K562 (cell line): Measurements from ENCODE around the gene DYNC2I2. TPM values are rescaled to one million over a fixed set of nuclear protein-coding genes. Genes with fewer than 3 reads are reported as not detected.

ENCODE experiments used
- ATAC-seq: fragments of 200-7000 bp; cut with Tn5 transposase; 3 replicates; pipeline ENCODE4 v1.9.1; 2020; ENCODE audit warnings: moderate library complexity
- BruUV-seq: library from RNA; stranded (reverse); fragments of 400-500 nt; replicated peaks from 2 replicates; lab custom pipeline; 2021; lab: Mats Ljungman, UMichigan
- CTCF ChIA-PET: fragments of 300-600 bp; formaldehyde crosslinking; extraction: SDS; loops from one replicate; lab custom pipeline; 2021; ENCODE audit warnings: low intra/inter-chr PET ratio; lab: Yijun Ruan, JAX
- POLR2A ChIA-PET: fragments of 300-600, 350-650 bp; sonication (Branson Sonifier 250); formaldehyde crosslinking; extraction: SDS; loops from one replicate; lab custom pipeline; 2021; ENCODE audit warnings: antibody characterized with exemption, inconsistent platforms; lab: Yijun Ruan, JAX
- DNase-seq, 4 experiments: peaks; one replicate each; pipeline versions ENCODE4 v3.0.0 to v3.0.0-alpha.2; 2011 to 2018; ENCODE audit warnings: low spot score in 3 of 4, mixed read lengths in 3 of 4; ENCODE audit errors: extremely low read depth in 1 of 4
- FAIRE-seq: peaks from 2 replicates; lab custom pipeline; 2011; peaks lifted over from hg19 to GRCh38; lab: Jason Lieb, UNC
- H2AFZ ChIP-seq: 2 replicates; pipeline ENCODE4 v1.6.0; 2011; ENCODE audit warnings: low read depth, low read length, control low read depth, inconsistent platforms
- H3K27ac ChIP-seq: fragments of 200-600 bp; 3 replicates; pipeline ENCODE4 v1.8.0; 2011; ENCODE audit warnings: low read depth, mild to moderate bottlenecking, control low read depth, inconsistent platforms, low read length, moderate library complexity, mixed read lengths; ENCODE audit errors: extremely low read depth
- H3K27me3 ChIP-seq, 2 experiments: fragments of 300-600 bp in 1 of 2; 2 replicates in 1 of 2; 3 replicates in 1 of 2; pipeline versions ENCODE4 v1.6.0 to v1.8.0; 2011; ENCODE audit warnings: inconsistent platforms in 2 of 2, low read length in 2 of 2, mild to moderate bottlenecking in 1 of 2, mixed read lengths in 1 of 2, moderate library complexity in 1 of 2; ENCODE audit not compliant: control insufficient read depth in 2 of 2, insufficient read depth in 2 of 2
- H3K36me3 ChIP-seq: fragments of 300-600 bp; 3 replicates; pipeline ENCODE4 v1.8.0; 2011; ENCODE audit warnings: mild to moderate bottlenecking, low read length, inconsistent platforms; ENCODE audit not compliant: control insufficient read depth, insufficient read depth
- H3K4me1 ChIP-seq, 2 experiments: fragments of 200-600 bp in 1 of 2; replicated peaks in 1 of 2; 2 replicates in 1 of 2; 3 replicates in 1 of 2; pipeline versions ENCODE4 v1.5.1 to v1.8.0; 2011; ENCODE audit warnings: inconsistent platforms in 2 of 2, low read length in 2 of 2, mild to moderate bottlenecking in 1 of 2, mixed read lengths in 1 of 2, moderate library complexity in 1 of 2; ENCODE audit not compliant: control insufficient read depth in 2 of 2, insufficient read depth in 2 of 2
- H3K4me2 ChIP-seq: 2 replicates; pipeline ENCODE4 v1.6.1; 2011; ENCODE audit warnings: low read length, control low read depth, inconsistent platforms, mixed read lengths; ENCODE audit not compliant: insufficient read depth
- H3K4me3 ChIP-seq: fragments of 200-600 bp; sonication (generic), shearing (Covaris generic); 2 replicates; pipeline ENCODE4 v1.5.1; 2016; ENCODE audit warnings: control low read depth, inconsistent platforms
- H3K79me2 ChIP-seq: fragments of 200-600 bp; 3 replicates; pipeline ENCODE4 v1.8.0; 2011; ENCODE audit warnings: low read length, inconsistent platforms; ENCODE audit not compliant: control insufficient read depth, insufficient read depth
- H3K9ac ChIP-seq, 2 experiments: 2 replicates each; pipeline versions ENCODE4 v1.6.0 to v1.6.1; 2011; ENCODE audit warnings: low read depth in 2 of 2, low read length in 2 of 2, control low read depth in 1 of 2, inconsistent platforms in 1 of 2, mild to moderate bottlenecking in 1 of 2, mixed read lengths in 1 of 2; ENCODE audit not compliant: insufficient read depth in 1 of 2
- H3K9me1 ChIP-seq: one replicate; pipeline ENCODE4 v1.6.0; 2011; ENCODE audit warnings: inconsistent platforms, mild to moderate bottlenecking, low read length, moderate library complexity; ENCODE audit not compliant: control insufficient read depth, insufficient read depth
- H3K9me3 ChIP-seq: replicated peaks from 2 replicates; pipeline ENCODE4 v1.5.1; 2011; ENCODE audit warnings: low read depth, low read length, inconsistent platforms; ENCODE audit not compliant: control insufficient read depth, insufficient read depth
- H4K20me1 ChIP-seq: replicated peaks from 2 replicates; pipeline ENCODE4 v1.6.1; 2011; ENCODE audit warnings: low read length, inconsistent platforms, mixed read lengths; ENCODE audit not compliant: control insufficient read depth, insufficient read depth
- CREBBP ChIP-seq: IDR thresholded peaks from one replicate; pipeline ENCODE4 v1.6.1; 2012; ENCODE audit warnings: low read depth, mild to moderate bottlenecking, control low read depth, inconsistent platforms, low read length
- DMBX1 ChIP-seq: fragments of 250-450 bp; sonication (Bioruptor Pico); IDR thresholded peaks from 2 replicates; pipeline ENCODE4 v1.8.0; 2022; ENCODE audit warnings: inconsistent platforms, mild to moderate bottlenecking, moderate library complexity, borderline replicate concordance
- EGR1 ChIP-seq: fragments of 450-650 bp; conservative IDR thresholded peaks from 2 replicates; pipeline ENCODE4 v1.6.1; 2017; ENCODE audit warnings: mild to moderate bottlenecking
- EHMT2 ChIP-seq: fragments of 450-650 bp; IDR thresholded peaks from 2 replicates; pipeline ENCODE4 v1.6.1; 2018; ENCODE audit warnings: antibody characterized with exemption
- FOXK2 ChIP-seq, 2 experiments: fragments of 450-650 bp; IDR thresholded peaks in 1 of 2; conservative IDR thresholded peaks in 1 of 2; 2 replicates each; pipeline ENCODE4 v1.6.1; 2016; ENCODE audit warnings: low read depth in 2 of 2, mild to moderate bottlenecking in 1 of 2
- GATA2 ChIP-seq: sonication (generic); formaldehyde crosslinking; IDR thresholded peaks from 2 replicates; pipeline ENCODE4 v1.4.0; 2020; ENCODE audit warnings: mild to moderate bottlenecking, missing genetic modification reagents
- HDAC8 ChIP-seq: fragments of 450-650 bp; IDR thresholded peaks from 2 replicates; pipeline ENCODE4 v1.6.1; 2016; ENCODE audit warnings: mild to moderate bottlenecking, missing genetic modification characterization, moderate library complexity, missing compliant biosample characterization
- KAT2B ChIP-seq: IDR thresholded peaks from one replicate; pipeline ENCODE4 v1.6.1; 2012; ENCODE audit warnings: low read depth, mild to moderate bottlenecking, control low read depth, inconsistent platforms, low read length, moderate library complexity
- L3MBTL2 ChIP-seq: fragments of 450-650 bp; IDR thresholded peaks from 2 replicates; pipeline ENCODE4 v1.6.1; 2016; ENCODE audit warnings: mild to moderate bottlenecking, moderate library complexity
- LCOR ChIP-seq: sonication (generic); formaldehyde crosslinking; IDR thresholded peaks from 2 replicates; pipeline ENCODE4 v1.8.0; 2022; ENCODE audit warnings: mild to moderate bottlenecking, missing genetic modification reagents
- MAZ ChIP-seq, 2 experiments: fragments of 450-650 bp in 1 of 2; sonication (generic) in 1 of 2; formaldehyde crosslinking; IDR thresholded peaks in 1 of 2; conservative IDR thresholded peaks in 1 of 2; 2 replicates each; pipeline versions ENCODE4 v1.4.0 to v1.5.0; 2020; ENCODE audit warnings: mild to moderate bottlenecking in 1 of 2, missing genetic modification reagents in 1 of 2
- MTA2 ChIP-seq: fragments of 450-650 bp; IDR thresholded peaks from 2 replicates; pipeline ENCODE4 v1.6.1; 2016; ENCODE audit warnings: low read depth
- MXI1 ChIP-seq: IDR thresholded peaks from 2 replicates; pipeline ENCODE4 v1.6.1; 2011; ENCODE audit warnings: low read depth, mild to moderate bottlenecking, improper control_type of control experiment, low read length
- NFATC3 ChIP-seq: fragments of 450-650 bp; IDR thresholded peaks from 2 replicates; pipeline ENCODE4 v1.6.1; 2017; ENCODE audit warnings: mild to moderate bottlenecking
- RCOR1 ChIP-seq, 2 experiments: IDR thresholded peaks; 2 replicates each; pipeline ENCODE4 v1.6.1; 2012; ENCODE audit warnings: low read depth in 2 of 2, low read length in 2 of 2, borderline replicate concordance in 1 of 2, improper control_type of control experiment in 1 of 2
- SOX6 ChIP-seq: fragments of 450-650 bp; IDR thresholded peaks from 2 replicates; pipeline ENCODE4 v1.6.1; 2014; ENCODE audit warnings: mild to moderate bottlenecking
- TBL1XR1 ChIP-seq, 2 experiments: IDR thresholded peaks; 2 replicates each; pipeline ENCODE4 v1.6.1; 2012; ENCODE audit warnings: improper control_type of control experiment in 2 of 2, low read length in 2 of 2, mild to moderate bottlenecking in 1 of 2
- TEAD1 ChIP-seq, 2 experiments: fragments of 450-650 bp in 1 of 2; sonication (generic) in 1 of 2; formaldehyde crosslinking; IDR thresholded peaks; 2 replicates each; pipeline versions ENCODE4 v1.4.0 to v1.8.0; 2020 to 2022; ENCODE audit warnings: mild to moderate bottlenecking in 2 of 2, missing genetic modification reagents in 1 of 2
- TRIM24 ChIP-seq, 2 experiments: fragments of 450-650 bp; IDR thresholded peaks; 2 replicates each; pipeline ENCODE4 v1.6.1; 2016
- ZBED1 ChIP-seq: IDR thresholded peaks from 2 replicates; pipeline ENCODE4 v1.6.1; 2014
- ZFP30 ChIP-seq: fragments of 250-450 bp; sonication (Bioruptor Pico); IDR thresholded peaks from 2 replicates; pipeline ENCODE4 v1.8.0; 2022; ENCODE audit warnings: moderate library complexity, mild to moderate bottlenecking, inconsistent platforms, borderline replicate concordance
- ZNF239 ChIP-seq: fragments of 250-450 bp; sonication (Bioruptor Pico); IDR thresholded peaks from 2 replicates; pipeline ENCODE4 v1.4.0; 2020; ENCODE audit warnings: mild to moderate bottlenecking
- ZNF584 ChIP-seq: fragments of 200-800 bp; sonication (Bioruptor generic); IDR thresholded peaks from 2 replicates; pipeline ENCODE4 v1.6.1; 2016; ENCODE audit warnings: low read depth, mild to moderate bottlenecking, missing genetic modification characterization, missing compliant biosample characterization
- ZNF668 ChIP-seq: fragments of 250-450 bp; sonication (Bioruptor Pico); IDR thresholded peaks from 2 replicates; pipeline ENCODE4 v1.8.0; 2022; ENCODE audit warnings: mild to moderate bottlenecking, inconsistent platforms
- WGBS: fragments of 100-300 bp; shearing (Covaris generic); methylation state at CpG from one replicate; pipeline ENCODE4 v1.1.6; 2016; ENCODE audit warnings: low coverage, mixed read lengths; ENCODE audit not compliant: insufficient coverage; ENCODE audit errors: missing lambda C conversion rate; 5-methylcytosine and 5-hydroxymethylcytosine counted together
- in situ Hi-C: fragments of 300-500 bp; cut with MboI; formaldehyde crosslinking; loops from 4 replicates; pipeline ENCODE4 v1.15.0; 2018; ENCODE audit warnings: inconsistent platforms, mixed read lengths
- intact Hi-C: fragments of 100-400 bp; cut with micrococcal nuclease; formaldehyde crosslinking; loops from 2 replicates; pipeline ENCODE4 v1.14.2; 2022
- polyA plus RNA-seq, 8 experiments: library from polyadenylated mRNA; depleted of rRNA in 4 of 8; stranded (reverse) in 5 of 8; unstranded in 3 of 8; fragments of >200 nt; fragmentation: Nextera tagmentation in 2 of 8; fragmentation: Illumina TruSeq in 1 of 8; extraction: Ambion mirVana in 2 of 8; extraction: Trizol in 1 of 8; gene quantifications; 2 replicates each; pipeline versions ENCODE4 v1.2.1 to v1.2.3, GENCODE V29; 2011 to 2014; ENCODE audit warnings: inconsistent platforms in 1 of 8, missing spikeins in 1 of 8
- total RNA-seq, 7 experiments: library from RNA; depleted of rRNA in 6 of 7; stranded (reverse); fragments of >200 nt in 6 of 7; fragmentation: Illumina TruSeq in 2 of 7; extraction: Trizol in 2 of 7; gene quantifications; 2 replicates each; pipeline versions ENCODE4 v1.2.1 to v1.2.3, GENCODE V29; 2011 to 2021; ENCODE audit warnings: low replicate concordance in 1 of 7
- TF ChIP-seq, protein P1 (sequence below): fragments of 450-650 bp; IDR thresholded peaks from 2 replicates; pipeline ENCODE4 v1.6.1; 2016; ENCODE audit warnings: low read depth, mild to moderate bottlenecking, moderate library complexity

The DYNC2I2 gene
- total and polyA plus RNA-seq, 9 of the 15 experiments (the other 6 are each of a cell fraction or from before 2014, with no cell fraction given) = 1.5 to 249 (median 70.0) TPM

DNA sequence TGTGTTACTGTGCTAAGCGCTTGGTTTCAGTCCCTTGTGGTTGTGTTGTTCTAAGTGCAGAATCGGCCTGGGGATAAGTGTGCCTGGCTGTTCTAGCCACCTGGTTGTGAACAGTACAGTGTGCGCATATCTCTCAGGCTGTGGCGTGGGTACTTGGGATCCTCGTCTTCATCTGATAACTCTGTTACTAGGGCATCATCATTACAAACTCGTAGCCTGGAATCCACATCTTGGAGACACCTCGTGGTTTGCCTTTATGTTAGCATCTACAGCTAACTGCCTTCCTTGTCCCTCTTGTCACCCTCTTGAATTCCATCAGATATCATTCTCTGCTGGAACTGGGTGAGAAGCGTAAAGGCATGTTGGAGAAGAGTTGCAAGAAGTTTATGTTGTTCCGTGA lies 62.8 kb downstream of the DYNC2I2 start (continued):
- TF ChIP-seq ZNF668 (CRISPR knock-in tag) (no peak), HDAC8 (tag) (no peak), KAT2B (no peak), ZFP30 (CRISPR knock-in tag) (no peak), NFATC3 (no peak), MXI1 (no peak), L3MBTL2 (no peak), CREBBP (no peak)
- TF ChIP-seq, protein P1, sequence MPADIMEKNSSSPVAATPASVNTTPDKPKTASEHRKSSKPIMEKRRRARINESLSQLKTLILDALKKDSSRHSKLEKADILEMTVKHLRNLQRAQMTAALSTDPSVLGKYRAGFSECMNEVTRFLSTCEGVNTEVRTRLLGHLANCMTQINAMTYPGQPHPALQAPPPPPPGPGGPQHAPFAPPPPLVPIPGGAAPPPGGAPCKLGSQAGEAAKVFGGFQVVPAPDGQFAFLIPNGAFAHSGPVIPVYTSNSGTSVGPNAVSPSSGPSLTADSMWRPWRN = no peak
- TF ChIP-seq, all 486 proteins: peak for 0

DNA sequence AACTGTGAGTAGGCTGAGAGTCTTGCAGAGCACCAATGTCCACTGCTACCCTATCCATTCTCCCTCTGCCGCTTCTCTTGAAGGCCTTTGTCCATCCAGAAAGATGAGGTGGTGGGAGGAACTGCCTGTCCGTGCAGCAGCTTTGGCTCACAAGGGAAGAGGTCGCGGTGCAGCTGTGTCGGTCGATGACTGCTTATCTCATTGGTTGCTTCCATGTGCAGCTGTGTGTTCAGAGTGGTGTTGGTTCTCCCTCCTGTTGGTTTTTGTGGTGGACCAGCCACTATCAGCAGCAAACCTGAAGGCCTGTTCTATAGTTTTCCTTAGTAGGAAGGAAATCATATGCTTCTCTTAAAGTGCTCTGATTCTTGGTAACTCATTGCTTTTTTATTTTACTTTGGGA lies 63.6 kb downstream of the DYNC2I2 start:
- Histone ChIP-seq H3K9me3 (no peaks in the 10 kb centered on the region), H3K9ac (no peak overlapping the region; a peak in 1 of 4 replicates), H3K4me3 (no peak overlapping the region), H3K79me2 (no peaks in the 10 kb centered on the region), H4K20me1 (no peaks in the 10 kb centered on the region), H3K27me3 (no peaks in the 10 kb centered on the region), H3K9me1 (no peaks in the 10 kb centered on the region), H2AFZ (no peak overlapping the region), H3K27ac (no peak overlapping the region), H3K36me3 (no peaks in the 10 kb centered on the region), H3K4me1 (peaks cover 3 to 7% of the 10 kb centered on the region in 2 experiments; a peak in 3 of 5 replicates), H3K4me2 (no peak overlapping the region)
- DNase-seq (peak; percentile 74 to 87 (median 82)), ATAC-seq (peak; percentile 94), FAIRE-seq (peak; percentile 95)
- no TSS peak for BruUV-seq
- in situ Hi-C loops = no loop called here
- 0% methylated on average over 6 of the region's 6 CpGs for WGBS
- CTCF ChIA-PET = no interaction called here
- intact Hi-C loops = no loop called here
- POLR2A ChIA-PET = interaction anchor here (0.6 to 1.2 kb wide), 2 partner anchors 10 to 612 kb away, joined by 3 read pairs; no protein-coding TSS in a partner anchor
- TF ChIP-seq FOXK2 (conservative IDR thresholded peaks at IDR 0.05 in 1 of 2, IDR thresholded peaks at IDR 0.05 in 1 of 2; ENCODE audit: low read depth in 2 of 2) = peak in 1 of 2 experiments; percentile 47; a peak in 2 of 4 replicates
- peak; percentile 73 to 74; a peak in 2 of 4 replicates for TF ChIP-seq RCOR1 (IDR thresholded peaks at IDR 0.05; ENCODE audit: borderline replicate concordance in 1 of 2, low read depth in 2 of 2, low read length in 2 of 2)
- TF ChIP-seq TRIM24 (IDR thresholded peaks at IDR 0.05) = peak; percentile 86 to 89
- no peak for TF ChIP-seq ZNF239 (CRISPR knock-in tag)
- 0 out of 2 replicates have a peak, but pooled peaks have one; percentile 27 for TF ChIP-seq ZBED1
- 0 out of 2 replicates have a peak, but pooled peaks have one; percentile 11 for TF ChIP-seq EHMT2
- TF ChIP-seq ZNF584 (CRISPR knock-in tag) = peak; percentile 80; the same call in 1 of the 2 replicates
- peak in 1 of 2 experiments; percentile 33; a peak in 1 of 4 replicates for TF ChIP-seq MAZ (CRISPR knock-in tag; conservative IDR thresholded peaks at IDR 0.05 in 1 of 2, IDR thresholded peaks at IDR 0.05 in 1 of 2)
- 0 out of 4 replicates have a peak, but pooled peaks of 1 of the 2 experiments have one; percentile 9 for TF ChIP-seq TEAD1 (CRISPR knock-in tag; IDR thresholded peaks at IDR 0.05)
- TF ChIP-seq KAT2B = no peak
- peak; percentile 86 for TF ChIP-seq MTA2
- peak; percentile 96 for TF ChIP-seq GATA2
- peak in 1 of 2 experiments; percentile 32; a peak in 1 of 4 replicates for TF ChIP-seq TBL1XR1 (IDR thresholded peaks at IDR 0.05; ENCODE audit: low read length in 2 of 2)
- TF ChIP-seq DMBX1 = peak; percentile 86
- TF ChIP-seq EGR1 = no peak
- TF ChIP-seq LCOR = 0 out of 2 replicates have a peak, but pooled peaks have one; percentile 41
- TF ChIP-seq SOX6 = peak; percentile 68
